Stimulated activated CD8-positive, alpha-beta memory T cell treated with anti-CD3 and anti-CD28 coated beads, Interleukin-12 subunit alpha, Interleukin-12 subunit beta, amount 100 ng/mL, for 24 hours (primary cell): ENCODE measurements around the gene SLC16A2.

Experiments
- DNase-seq: peaks from one replicate; pipeline ENCODE4 v3.0.0-alpha.2; 2020; ENCODE audit errors: extremely low read depth

The SLC16A2 gene

GRCh38 chrX:74421036-74421739 lies at the start of gene SLC16A2:
Gene SLC16A2, plus strand, starts transcription at chrX:74421493. Its CDS starts 145 bp downstream, at chrX:74421638.
- no peak for DNase-seq

GRCh38 chrX:74372272-74372671 lies 49.0 kb upstream of the SLC16A2 start:
- DNase-seq: no peak

- no peak for DNase-seq
These were observed 44.0 kb upstream of the SLC16A2 start for GRCh38 chrX:74377282-74377681.

GRCh38 chrX:74382613-74383012 lies 38.7 kb upstream of the SLC16A2 start:
- peak; percentile 8 for DNase-seq

- no peak for DNase-seq
These were observed 37.7 kb upstream of the SLC16A2 start for GRCh38 chrX:74383611-74384010.

- no peak for DNase-seq
These were observed 32.1 kb upstream of the SLC16A2 start for GRCh38 chrX:74389016-74389722.

- no peak for DNase-seq
These were observed 25.7 kb upstream of the SLC16A2 start for GRCh38 chrX:74395556-74395955.

- no peak for DNase-seq
These were observed 15.3 kb upstream of the SLC16A2 start for GRCh38 chrX:74405973-74406489.

- DNase-seq: no peak
These were observed 13.0 kb upstream of the SLC16A2 start for GRCh38 chrX:74408304-74408703.

GRCh38 chrX:74419864-74420195 lies 1.5 kb upstream of the SLC16A2 start:
- DNase-seq: no peak

GRCh38 chrX:74420196-74421035 lies 877 bp upstream of the SLC16A2 start:
- DNase-seq: no peak

GRCh38 chrX:74421740-74422352 lies 553 bp downstream of the SLC16A2 start:
- no peak for DNase-seq

- DNase-seq: no peak
These were observed 1.4 kb downstream of the SLC16A2 start for GRCh38 chrX:74422576-74423288.

GRCh38 chrX:74423289-74423998 lies 2.2 kb downstream of the SLC16A2 start:
- DNase-seq: no peak

GRCh38 chrX:74426071-74426470 lies 4.8 kb downstream of the SLC16A2 start:
- DNase-seq: no peak

GRCh38 chrX:74426615-74427014 lies 5.3 kb downstream of the SLC16A2 start:
- DNase-seq: no peak

- DNase-seq: no peak
These were observed 10.5 kb downstream of the SLC16A2 start for GRCh38 chrX:74431797-74432196.

- no peak for DNase-seq
These were observed 13.0 kb downstream of the SLC16A2 start for GRCh38 chrX:74434336-74434735.

- no peak for DNase-seq
These were observed 16.2 kb downstream of the SLC16A2 start for GRCh38 chrX:74437530-74437929.

GRCh38 chrX:74438764-74439163 lies 17.5 kb downstream of the SLC16A2 start:
- no peak for DNase-seq

- no peak for DNase-seq
These were observed 23.8 kb downstream of the SLC16A2 start for GRCh38 chrX:74445099-74445498.
